GM23338 (cell line): ENCODE data around the gene LRRC19. TPM values are rescaled to one million over a fixed set of nuclear protein-coding genes. Genes with fewer than 3 reads are reported as not detected.

Experiments used
- ATAC-seq: fragments of 200-7000 bp; cut with Tn5 transposase; 3 replicates; pipeline ENCODE4 v1.9.1; 2020
- DNase-seq: peaks from one replicate; pipeline ENCODE4 v3.0.0-alpha.2; 2015; ENCODE audit warnings: low spot score
- H2AFZ ChIP-seq: fragments of 200-600 bp; sonication (generic); 2 replicates; pipeline ENCODE4 v1.8.0; 2016; ENCODE audit warnings: antibody characterized with exemption, mild to moderate bottlenecking, moderate library complexity
- H3F3A ChIP-seq: fragments of 200-600 bp; sonication (generic); replicated peaks from 2 replicates; pipeline ENCODE4 v1.8.0; 2017; ENCODE audit warnings: antibody characterized with exemption, mixed run types, low read depth
- H3K27ac ChIP-seq: fragments of 200-600 bp; sonication (generic); 2 replicates; pipeline ENCODE4 v1.6.1; 2016; ENCODE audit warnings: low read depth
- H3K27me3 ChIP-seq: fragments of 200-600 bp; sonication (generic); 2 replicates; pipeline ENCODE4 v1.8.0; 2016; ENCODE audit warnings: mild to moderate bottlenecking, mixed run types, moderate library complexity; ENCODE audit not compliant: insufficient read depth
- H3K36me3 ChIP-seq: fragments of 200-600 bp; sonication (generic); 2 replicates; pipeline ENCODE4 v1.8.0; 2016; ENCODE audit warnings: mild to moderate bottlenecking; ENCODE audit not compliant: insufficient read depth
- H3K4me1 ChIP-seq: fragments of 200-600 bp; sonication (generic); 2 replicates; pipeline ENCODE4 v1.8.0; 2016; ENCODE audit warnings: mild to moderate bottlenecking, moderate library complexity; ENCODE audit not compliant: insufficient read depth
- H3K4me2 ChIP-seq: fragments of 200-600 bp; sonication (generic); 2 replicates; pipeline ENCODE4 v1.7.1; 2017; ENCODE audit warnings: mixed run types
- H3K4me3 ChIP-seq: fragments of 200-600 bp; sonication (generic); 2 replicates; pipeline ENCODE4 v1.6.1; 2016; ENCODE audit warnings: mixed run types
- H3K79me2 ChIP-seq: fragments of 200-600 bp; sonication (generic); replicated peaks from 2 replicates; pipeline ENCODE4 v1.8.0; 2017; ENCODE audit warnings: mild to moderate bottlenecking; ENCODE audit not compliant: insufficient read depth
- H3K9me2 ChIP-seq: fragments of 200-600 bp; sonication (generic); 2 replicates; pipeline ENCODE4 v1.8.0; 2017; ENCODE audit not compliant: insufficient read depth
- H4K20me1 ChIP-seq: fragments of 200-600 bp; sonication (generic); replicated peaks from 2 replicates; pipeline ENCODE4 v1.8.0; 2017; ENCODE audit warnings: mild to moderate bottlenecking; ENCODE audit not compliant: insufficient read depth
- H3K27ac Mint-ChIP-seq: 2 replicates; pipeline ENCODE4 v1.8.0; 2020; ENCODE audit warnings: inconsistent platforms, mild to moderate bottlenecking, moderate library complexity, mixed read lengths
- H3K27me3 Mint-ChIP-seq: 3 replicates; pipeline ENCODE4 v1.8.0; 2022; ENCODE audit warnings: low read depth, mild to moderate bottlenecking, moderate library complexity, mixed read lengths, inconsistent platforms; ENCODE audit not compliant: insufficient read depth, poor library complexity
- H3K36me3 Mint-ChIP-seq: 3 replicates; pipeline ENCODE4 v1.8.0; 2021; ENCODE audit warnings: low read depth, mild to moderate bottlenecking, inconsistent platforms, moderate library complexity, mixed read lengths
- H3K4me1 Mint-ChIP-seq: 3 replicates; pipeline ENCODE4 v1.8.0; 2020; ENCODE audit warnings: mild to moderate bottlenecking, inconsistent platforms, mixed read lengths
- H3K4me3 Mint-ChIP-seq: 3 replicates; pipeline ENCODE4 v1.8.0; 2021; ENCODE audit warnings: moderate library complexity, mild to moderate bottlenecking, inconsistent platforms, mixed read lengths
- H3K9me3 Mint-ChIP-seq: 3 replicates; pipeline ENCODE4 v1.8.0; 2020; ENCODE audit warnings: moderate library complexity, mild to moderate bottlenecking, inconsistent platforms, mixed read lengths
- EZH2phosphoT487 ChIP-seq: fragments of 200-600 bp; sonication (generic); IDR thresholded peaks from one replicate; pipeline ENCODE4 v1.8.1; 2018; ENCODE audit warnings: antibody characterized with exemption; ENCODE audit not compliant: unreplicated experiment
- JUNB ChIP-seq: IDR thresholded peaks from one replicate; pipeline ENCODE4 v1.6.1; 2016; ENCODE audit warnings: antibody characterized with exemption; ENCODE audit not compliant: unreplicated experiment
- STAT1 ChIP-seq: IDR thresholded peaks from one replicate; pipeline ENCODE4 v1.6.1; 2016; ENCODE audit warnings: antibody characterized with exemption; ENCODE audit not compliant: unreplicated experiment
- ZNF331 ChIP-seq: fragments of 250-450 bp; sonication (Bioruptor Pico); IDR thresholded peaks from 2 replicates; pipeline ENCODE4 v1.5.0; 2020; ENCODE audit warnings: low read depth, mild to moderate bottlenecking, moderate library complexity
- polyA plus RNA-seq: library from polyadenylated mRNA; unstranded; fragments of >200 nt; fragmentation: Nextera tagmentation; extraction: Ambion mirVana; gene quantifications from 2 replicates; pipeline ENCODE4 v1.2.1, GENCODE V29; 2016
- total RNA-seq: library from RNA; depleted of rRNA; stranded (reverse); fragments of >200 nt; shearing (Covaris generic); gene quantifications from 2 replicates; pipeline ENCODE4 v1.2.3, GENCODE V29; 2014
- TF ChIP-seq, protein P1 (sequence below): fragments of 250-450 bp; sonication (Bioruptor Pico); IDR thresholded peaks from 2 replicates; pipeline ENCODE4 v1.5.0; 2020; ENCODE audit warnings: mild to moderate bottlenecking, moderate library complexity

The LRRC19 gene
- total and polyA plus RNA-seq, 2 experiments from 2014 or later, result 0.71 TPM; not detected in 1

DNA sequence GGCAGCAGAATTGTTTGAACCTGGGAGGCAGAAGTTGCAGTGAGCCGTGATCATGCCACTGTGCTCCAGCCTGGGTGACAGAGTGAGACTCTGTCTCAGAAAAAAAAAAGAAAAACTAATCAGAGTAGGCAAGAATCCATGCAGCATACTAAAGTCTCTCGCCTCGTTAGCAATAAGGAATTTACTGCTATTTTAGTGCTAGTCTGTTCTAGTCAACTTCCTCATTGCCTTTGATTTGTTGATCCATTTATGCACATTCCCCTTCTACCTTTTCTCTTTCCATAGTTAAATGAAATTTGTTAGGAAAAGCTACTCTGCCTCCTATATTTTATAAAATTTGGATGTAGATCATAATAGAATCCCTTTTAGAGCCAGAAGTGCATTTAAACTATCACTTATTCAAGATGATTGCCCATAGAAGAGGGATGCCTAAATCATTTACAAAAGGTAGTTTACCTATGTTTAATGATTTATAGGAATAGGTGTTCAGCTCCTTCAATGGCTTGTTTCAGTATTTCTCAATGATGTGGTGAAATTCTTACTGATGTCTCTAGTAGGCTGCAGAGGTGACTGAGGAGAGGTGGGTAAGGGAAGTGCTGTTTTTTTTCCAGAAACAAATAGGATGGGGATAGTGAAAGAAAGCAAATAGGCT is 1.9 kb downstream of the LRRC19 start:
- H2AFZ ChIP-seq, result no peak overlapping the region
- TF ChIP-seq, protein P1, sequence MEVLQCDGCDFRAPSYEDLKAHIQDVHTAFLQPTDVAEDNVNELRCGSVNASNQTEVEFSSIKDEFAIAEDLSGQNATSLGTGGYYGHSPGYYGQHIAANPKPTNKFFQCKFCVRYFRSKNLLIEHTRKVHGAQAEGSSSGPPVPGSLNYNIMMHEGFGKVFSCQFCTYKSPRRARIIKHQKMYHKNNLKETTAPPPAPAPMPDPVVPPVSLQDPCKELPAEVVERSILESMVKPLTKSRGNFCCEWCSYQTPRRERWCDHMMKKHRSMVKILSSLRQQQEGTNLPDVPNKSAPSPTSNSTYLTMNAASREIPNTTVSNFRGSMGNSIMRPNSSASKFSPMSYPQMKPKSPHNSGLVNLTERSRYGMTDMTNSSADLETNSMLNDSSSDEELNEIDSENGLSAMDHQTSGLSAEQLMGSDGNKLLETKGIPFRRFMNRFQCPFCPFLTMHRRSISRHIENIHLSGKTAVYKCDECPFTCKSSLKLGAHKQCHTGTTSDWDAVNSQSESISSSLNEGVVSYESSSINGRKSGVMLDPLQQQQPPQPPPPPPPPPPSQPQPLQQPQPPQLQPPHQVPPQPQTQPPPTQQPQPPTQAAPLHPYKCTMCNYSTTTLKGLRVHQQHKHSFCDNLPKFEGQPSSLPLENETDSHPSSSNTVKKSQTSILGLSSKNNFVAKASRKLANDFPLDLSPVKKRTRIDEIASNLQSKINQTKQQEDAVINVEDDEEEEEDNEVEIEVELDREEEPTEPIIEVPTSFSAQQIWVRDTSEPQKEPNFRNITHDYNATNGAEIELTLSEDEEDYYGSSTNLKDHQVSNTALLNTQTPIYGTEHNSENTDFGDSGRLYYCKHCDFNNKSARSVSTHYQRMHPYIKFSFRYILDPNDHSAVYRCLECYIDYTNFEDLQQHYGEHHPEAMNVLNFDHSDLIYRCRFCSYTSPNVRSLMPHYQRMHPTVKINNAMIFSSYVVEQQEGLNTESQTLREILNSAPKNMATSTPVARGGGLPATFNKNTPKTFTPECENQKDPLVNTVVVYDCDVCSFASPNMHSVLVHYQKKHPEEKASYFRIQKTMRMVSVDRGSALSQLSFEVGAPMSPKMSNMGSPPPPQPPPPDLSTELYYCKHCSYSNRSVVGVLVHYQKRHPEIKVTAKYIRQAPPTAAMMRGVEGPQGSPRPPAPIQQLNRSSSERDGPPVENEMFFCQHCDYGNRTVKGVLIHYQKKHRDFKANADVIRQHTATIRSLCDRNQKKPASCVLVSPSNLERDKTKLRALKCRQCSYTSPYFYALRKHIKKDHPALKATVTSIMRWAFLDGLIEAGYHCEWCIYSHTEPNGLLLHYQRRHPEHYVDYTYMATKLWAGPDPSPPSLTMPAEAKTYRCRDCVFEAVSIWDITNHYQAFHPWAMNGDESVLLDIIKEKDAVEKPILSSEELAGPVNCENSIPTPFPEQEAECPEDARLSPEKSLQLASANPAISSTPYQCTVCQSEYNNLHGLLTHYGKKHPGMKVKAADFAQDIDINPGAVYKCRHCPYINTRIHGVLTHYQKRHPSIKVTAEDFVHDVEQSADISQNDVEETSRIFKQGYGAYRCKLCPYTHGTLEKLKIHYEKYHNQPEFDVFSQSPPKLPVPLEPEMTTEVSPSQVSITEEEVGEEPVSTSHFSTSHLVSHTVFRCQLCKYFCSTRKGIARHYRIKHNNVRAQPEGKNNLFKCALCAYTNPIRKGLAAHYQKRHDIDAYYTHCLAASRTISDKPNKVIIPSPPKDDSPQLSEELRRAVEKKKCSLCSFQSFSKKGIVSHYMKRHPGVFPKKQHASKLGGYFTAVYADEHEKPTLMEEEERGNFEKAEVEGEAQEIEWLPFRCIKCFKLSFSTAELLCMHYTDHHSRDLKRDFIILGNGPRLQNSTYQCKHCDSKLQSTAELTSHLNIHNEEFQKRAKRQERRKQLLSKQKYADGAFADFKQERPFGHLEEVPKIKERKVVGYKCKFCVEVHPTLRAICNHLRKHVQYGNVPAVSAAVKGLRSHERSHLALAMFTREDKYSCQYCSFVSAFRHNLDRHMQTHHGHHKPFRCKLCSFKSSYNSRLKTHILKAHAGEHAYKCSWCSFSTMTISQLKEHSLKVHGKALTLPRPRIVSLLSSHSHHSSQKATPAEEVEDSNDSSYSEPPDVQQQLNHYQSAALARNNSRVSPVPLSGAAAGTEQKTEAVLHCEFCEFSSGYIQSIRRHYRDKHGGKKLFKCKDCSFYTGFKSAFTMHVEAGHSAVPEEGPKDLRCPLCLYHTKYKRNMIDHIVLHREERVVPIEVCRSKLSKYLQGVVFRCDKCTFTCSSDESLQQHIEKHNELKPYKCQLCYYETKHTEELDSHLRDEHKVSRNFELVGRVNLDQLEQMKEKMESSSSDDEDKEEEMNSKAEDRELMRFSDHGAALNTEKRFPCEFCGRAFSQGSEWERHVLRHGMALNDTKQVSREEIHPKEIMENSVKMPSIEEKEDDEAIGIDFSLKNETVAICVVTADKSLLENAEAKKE (CRISPR knock-in tag), result no peak
- peaks cover 1% of the 10 kb centered on the region for H3K27me3 Mint-ChIP-seq
- no peaks in the 10 kb centered on the region for H4K20me1 ChIP-seq
- H3K36me3 Mint-ChIP-seq, result no peaks in the 10 kb centered on the region
- H3K4me2 ChIP-seq, result 0 out of 2 replicates have a peak overlapping the region, but pooled peaks have one; percentile 3
- DNase-seq (no peak), ATAC-seq (no peak)
- no peaks in the 10 kb centered on the region for H3K36me3 ChIP-seq
- no peaks in the 10 kb centered on the region; the same call in 2 of the 3 replicates for H3K9me3 Mint-ChIP-seq
- no peaks in the 10 kb centered on the region for H3K27me3 ChIP-seq
- H3K27ac ChIP-seq, result no peak overlapping the region
- no peaks in the 10 kb centered on the region for H3F3A ChIP-seq
- no peak overlapping the region for H3K27ac Mint-ChIP-seq
- peaks cover 13% of the 10 kb centered on the region; the same call in 1 of the 2 replicates for H3K4me1 ChIP-seq
- H3K4me1 Mint-ChIP-seq, result peaks cover 4% of the 10 kb centered on the region; the same call in 2 of the 3 replicates
- no peaks in the 10 kb centered on the region for H3K9me2 ChIP-seq
- no peaks in the 10 kb centered on the region for H3K79me2 ChIP-seq
- no peak overlapping the region for H3K4me3 Mint-ChIP-seq
- no peak overlapping the region for H3K4me3 ChIP-seq

DNA sequence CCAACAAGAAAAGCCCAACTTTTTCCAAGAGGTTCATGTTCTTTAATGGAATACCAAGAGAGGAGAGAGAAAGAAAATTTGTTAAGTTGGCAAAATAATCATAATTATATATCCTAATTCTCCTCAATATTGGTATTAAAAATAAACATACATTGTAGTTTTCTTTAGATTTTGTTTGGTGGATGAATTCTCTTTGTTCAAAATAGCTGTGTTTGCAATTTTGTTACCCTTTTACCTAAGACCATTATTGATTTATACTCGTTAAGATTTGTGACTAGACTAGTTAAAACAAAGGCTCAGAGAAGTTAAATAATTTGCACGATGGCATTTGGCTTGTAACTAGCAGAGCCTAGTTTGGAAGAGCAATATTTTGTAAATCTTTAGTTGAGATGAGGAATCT is 9.7 kb downstream of the LRRC19 start:
- Histone ChIP-seq H3K4me2 (no peak overlapping the region), H3K9me2 (no peaks in the 10 kb centered on the region), H3K27ac (no peak overlapping the region), H3K4me1 (no peaks in the 10 kb centered on the region), H3K27me3 (no peaks in the 10 kb centered on the region), H3F3A (no peaks in the 10 kb centered on the region), H3K79me2 (no peaks in the 10 kb centered on the region), H3K4me3 (no peak overlapping the region), H3K36me3 (no peaks in the 10 kb centered on the region), H2AFZ (no peak overlapping the region), H4K20me1 (no peaks in the 10 kb centered on the region)
- ATAC-seq (no peak), DNase-seq (no peak)
- no peak overlapping the region for H3K27ac Mint-ChIP-seq
- H3K4me1 Mint-ChIP-seq, result no peaks in the 10 kb centered on the region
- H3K4me3 Mint-ChIP-seq, result no peak overlapping the region
- H3K36me3 Mint-ChIP-seq, result no peaks in the 10 kb centered on the region
- H3K27me3 Mint-ChIP-seq, result no peaks in the 10 kb centered on the region
- no peaks in the 10 kb centered on the region for H3K9me3 Mint-ChIP-seq
- TF ChIP-seq JUNB (no peak), STAT1 (no peak), EZH2phosphoT487 (no peak), ZNF331 (CRISPR knock-in tag) (no peak)
- TF ChIP-seq, protein P1 (CRISPR knock-in tag), result no peak
